Measurements from ENCODE around the gene OR6C70. TPM values are rescaled to one million over a fixed set of nuclear protein-coding genes. Genes with fewer than 3 reads are reported as not detected.

OR6C70 gene
- not detected in 2 replicates for total RNA-seq

DNA sequence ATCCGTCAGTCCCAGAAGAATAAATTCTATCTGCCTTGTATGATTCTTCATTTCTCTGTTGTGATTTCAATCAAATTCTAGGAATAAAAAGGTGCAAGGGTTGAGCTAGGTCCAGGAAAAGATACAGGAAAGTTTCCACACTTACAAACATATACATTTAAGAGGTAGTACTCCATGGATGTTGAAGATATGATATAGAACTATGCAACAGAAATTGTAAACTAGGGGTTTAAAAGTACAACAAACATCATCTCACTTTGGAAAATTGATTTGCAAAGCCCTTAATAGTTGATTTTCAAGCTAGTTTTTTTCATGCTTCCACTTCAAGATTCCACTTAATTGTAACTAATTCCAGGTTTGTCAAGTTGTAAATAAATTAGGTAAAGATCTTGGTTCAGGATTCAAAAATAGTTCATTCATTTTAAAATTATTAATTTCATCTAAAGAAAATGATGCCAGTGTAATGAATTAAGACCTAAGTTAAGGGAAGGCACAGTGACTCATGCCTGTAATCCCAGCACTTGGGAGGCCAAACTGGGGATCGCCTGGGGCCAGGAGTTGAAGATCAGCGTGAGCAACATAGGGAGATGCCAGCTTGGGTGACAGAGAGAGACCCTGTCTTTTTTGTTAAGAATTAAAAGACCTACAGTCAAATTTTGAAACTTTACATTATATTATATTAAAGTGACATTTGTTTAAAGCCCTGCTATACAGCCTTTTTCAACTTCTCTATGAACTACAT lies at the start of gene OR6C70:
Gene OR6C70, minus strand, starts transcription at position 51 of the 742 bp plus-strand sequence. Its CDS starts 0 bp downstream, at position 51.

DNA sequence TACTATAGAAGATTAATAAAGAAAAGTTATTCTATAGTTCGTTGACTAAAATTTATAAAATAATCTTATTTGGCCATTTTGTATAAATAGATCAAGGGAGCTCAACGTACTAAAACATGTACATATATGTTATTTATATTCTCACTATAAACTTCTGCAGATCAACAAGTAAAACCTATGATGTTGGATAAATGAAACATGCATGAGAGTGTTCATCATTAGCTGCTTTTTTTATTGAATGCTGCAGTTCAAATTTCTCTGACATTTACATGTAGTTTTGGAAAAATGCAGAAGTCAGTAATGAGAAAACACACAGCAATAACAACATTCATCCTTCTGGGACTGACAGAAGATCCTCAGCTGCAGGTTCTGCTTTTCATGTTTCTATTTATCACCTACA lies 22.1 kb upstream of the OR6C70 start, which contains the start of gene OR6C68:
Gene OR6C68, plus strand, starts transcription at position 301 of the 400 bp plus-strand sequence. Its CDS starts 0 bp downstream, at position 301.

DNA sequence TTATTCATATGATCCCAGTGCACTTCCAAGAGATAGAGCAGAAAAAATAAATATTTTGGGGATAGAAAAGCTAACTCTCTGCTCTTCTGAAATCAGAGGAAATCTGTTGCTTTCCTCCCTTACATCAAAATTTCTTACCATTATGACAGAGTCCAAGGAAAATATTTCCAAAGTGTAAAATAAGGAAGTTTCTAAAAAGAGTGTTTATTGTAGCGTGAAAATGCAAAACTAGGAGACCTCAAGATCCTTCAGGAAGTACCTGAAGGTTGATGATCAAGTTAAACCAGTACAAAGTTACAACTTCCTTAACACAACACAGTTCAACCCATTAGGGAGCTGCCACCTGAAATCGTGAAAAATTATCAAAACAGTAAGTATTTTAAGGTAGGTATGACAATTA lies 26.2 kb downstream of the OR6C70 start, which contains the start of gene OR6C2:
Gene OR6C2, plus strand, starts transcription at position 301 of the 400 bp plus-strand sequence. CDS start 8,138 bp downstream, outside the sequence.

DNA sequence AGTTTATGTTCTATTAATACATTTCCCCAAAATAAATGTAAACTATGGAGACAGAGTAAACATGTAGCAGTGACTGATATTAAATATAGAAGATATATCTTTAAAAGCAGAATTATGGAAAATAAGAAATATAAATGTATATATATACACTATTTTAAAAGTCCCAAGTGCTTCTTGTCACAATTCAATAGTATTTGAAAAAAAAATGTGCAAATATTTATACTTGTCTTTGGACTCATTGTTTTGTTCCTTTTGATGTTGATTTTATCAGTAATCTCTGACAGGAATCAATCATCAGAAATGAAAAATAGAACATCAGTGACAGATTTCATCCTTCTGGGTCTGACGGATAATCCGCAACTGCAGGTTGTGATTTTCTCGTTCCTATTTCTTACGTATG lies 44.0 kb downstream of the OR6C70 start, which contains the start of gene OR6C76:
Gene OR6C76, plus strand, starts transcription at position 301 of the 400 bp plus-strand sequence. Its CDS starts 0 bp downstream, at position 301.

Other genes starting within 250 kb of the OR6C70 start
- gene OR10A7, start 249.1 kb downstream of the OR6C70 start, total RNA-seq: not detected in 2 replicates
- gene OR6C74, start 225.5 kb downstream of the OR6C70 start, total RNA-seq: not detected in 2 replicates
- gene OR6C6, start 173.6 kb downstream of the OR6C70 start, total RNA-seq: not detected in 2 replicates
- gene OR6C1, start 155.8 kb downstream of the OR6C70 start, total RNA-seq: not detected in 2 replicates
- not detected in 2 replicates for gene OR6C3, start 139.4 kb downstream of the OR6C70 start, total RNA-seq
- gene OR6C75, start 107.2 kb downstream of the OR6C70 start, total RNA-seq: not detected in 2 replicates
- gene OR6C65, start 69.6 kb downstream of the OR6C70 start, total RNA-seq: not detected in 2 replicates
- not detected in 2 replicates for gene OR6C76, start 43.9 kb downstream of the OR6C70 start, total RNA-seq
- gene OR6C2, start 26.1 kb downstream of the OR6C70 start, total RNA-seq: not detected in 2 replicates
- not detected in 2 replicates for gene OR6C68, start 22.2 kb upstream of the OR6C70 start, total RNA-seq
- not detected in 2 replicates for gene OR6C4, start 79.5 kb upstream of the OR6C70 start, total RNA-seq
- gene OR2AP1, start 102.3 kb upstream of the OR6C70 start, total RNA-seq: not detected in 2 replicates
- not detected in 2 replicates for gene OR10P1, start 166.8 kb upstream of the OR6C70 start, total RNA-seq
- 89.7 and 106 TPM in 2 replicates for gene ITGA7, start 237.8 kb upstream of the OR6C70 start, total RNA-seq
- 128 and 131 TPM in 2 replicates for gene BLOC1S1, start 245.9 kb upstream of the OR6C70 start, total RNA-seq